ENCODE results near the gene PALD1.
A peak's percentile ranks its signal among the peaks of the same experiment; 100 is the strongest.

PALD1 gene

GRCh38 chr10:70458329-70459060 is 20.1 kb upstream of the PALD1 start:
- TF ChIP-seq FOXM1 (IDR thresholded peaks at IDR 0.05; ENCODE audit: borderline replicate concordance, low read depth) (no peak), MAX (IDR thresholded peaks at IDR 0.05) (peak; percentile 92), YY1 (IDR thresholded peaks at IDR 0.05; ENCODE audit: low read depth) (0 out of 2 replicates have a peak, but pooled peaks have one; percentile 47), TEAD4 (IDR thresholded peaks at IDR 0.05) (no peak), TCF12 (IDR thresholded peaks at IDR 0.05; ENCODE audit: low read depth) (peak; percentile 31; the same call in 1 of the 2 replicates), EP300 (IDR thresholded peaks at IDR 0.05; ENCODE audit: borderline replicate concordance) (no peak), USF1 (IDR thresholded peaks at IDR 0.05) (no peak)

- TF ChIP-seq TCF12 (IDR thresholded peaks at IDR 0.05; ENCODE audit: low read depth) = no peak
- no peak for TF ChIP-seq USF1 (IDR thresholded peaks at IDR 0.05)
- TF ChIP-seq CEBPB (IDR thresholded peaks at IDR 0.05) = no peak
- TF ChIP-seq YY1 (IDR thresholded peaks at IDR 0.05; ENCODE audit: low read depth) = no peak
- no peak for TF ChIP-seq ZBTB7A (IDR thresholded peaks at IDR 0.05; ENCODE audit: low read depth)
- no peak for TF ChIP-seq TAF1 (IDR thresholded peaks at IDR 0.05; ENCODE audit: low read depth)
- no peak for TF ChIP-seq TEAD4 (IDR thresholded peaks at IDR 0.05)
- no peak for TF ChIP-seq RAD21 (IDR thresholded peaks at IDR 0.05; ENCODE audit: low read depth)
- no peak for TF ChIP-seq EP300 (IDR thresholded peaks at IDR 0.05; ENCODE audit: borderline replicate concordance)
- TF ChIP-seq REST (IDR thresholded peaks at IDR 0.05; ENCODE audit: low read depth) = no peak
- no peak for TF ChIP-seq EGR1 (IDR thresholded peaks at IDR 0.05)
- TF ChIP-seq NFIC (IDR thresholded peaks at IDR 0.05) = no peak
- no peak for TF ChIP-seq CREB1 (IDR thresholded peaks at IDR 0.05; ENCODE audit: low read depth)
- no peak for TF ChIP-seq MAX (IDR thresholded peaks at IDR 0.05)
- TF ChIP-seq FOXM1 (IDR thresholded peaks at IDR 0.05; ENCODE audit: borderline replicate concordance, low read depth) = no peak
Measured at GRCh38 chr10:70459061-70459773, 19.4 kb upstream of the PALD1 start.

GRCh38 chr10:70459774-70460490 is 18.6 kb upstream of the PALD1 start:
- TF ChIP-seq USF1 (IDR thresholded peaks at IDR 0.05) (no peak), TCF12 (IDR thresholded peaks at IDR 0.05; ENCODE audit: low read depth) (no peak), TEAD4 (IDR thresholded peaks at IDR 0.05) (no peak), CREB1 (IDR thresholded peaks at IDR 0.05; ENCODE audit: low read depth) (no peak), NFIC (IDR thresholded peaks at IDR 0.05) (no peak), EP300 (IDR thresholded peaks at IDR 0.05; ENCODE audit: borderline replicate concordance) (no peak), CEBPB (IDR thresholded peaks at IDR 0.05) (no peak), TAF1 (IDR thresholded peaks at IDR 0.05; ENCODE audit: low read depth) (no peak), EGR1 (IDR thresholded peaks at IDR 0.05) (no peak)

- TF ChIP-seq NFIC (IDR thresholded peaks at IDR 0.05) (no peak), MAX (IDR thresholded peaks at IDR 0.05) (peak; percentile 57), USF1 (IDR thresholded peaks at IDR 0.05) (no peak), RAD21 (IDR thresholded peaks at IDR 0.05; ENCODE audit: low read depth) (peak; percentile 96)
Measured at GRCh38 chr10:70461397-70462348, 16.9 kb upstream of the PALD1 start.

GRCh38 chr10:70462349-70462984 is 16.1 kb upstream of the PALD1 start:
- TF ChIP-seq NFIC (IDR thresholded peaks at IDR 0.05) = peak; percentile 82
- no peak for TF ChIP-seq ZBTB7A (IDR thresholded peaks at IDR 0.05; ENCODE audit: low read depth)
- peak; percentile 17; the same call in 1 of the 2 replicates for TF ChIP-seq RAD21 (IDR thresholded peaks at IDR 0.05; ENCODE audit: low read depth)

Measured in Ishikawa (cell line).